ENCODE results near the gene COX19. TPM values are rescaled to one million over a fixed set of nuclear protein-coding genes. Genes with fewer than 3 reads are reported as not detected.

The COX19 gene
- total and polyA plus RNA-seq, 2 of the 13 experiments (the other 11 are each of a cell fraction or from before 2014, with no cell fraction given): 11.5 to 21.7 TPM

GRCh38 chr7:964401-965231, 10.7 kb downstream of the COX19 start (continued):
- TF ChIP-seq ZKSCAN8 (CRISPR knock-in tag; IDR thresholded peaks at IDR 0.05; ENCODE audit: borderline replicate concordance): no peak
- peak; percentile 31 for TF ChIP-seq ZNF331 (CRISPR knock-in tag; IDR thresholded peaks at IDR 0.05)
- 0 out of 2 replicates have a peak, but pooled peaks have one; percentile 21 for TF ChIP-seq RFXAP (CRISPR knock-in tag; IDR thresholded peaks at IDR 0.05; ENCODE audit: borderline replicate concordance)
- TF ChIP-seq ZNF552 (CRISPR knock-in tag; IDR thresholded peaks at IDR 0.05; ENCODE audit: borderline replicate concordance): no peak
- no peak for TF ChIP-seq ZFP37 (CRISPR knock-in tag; IDR thresholded peaks at IDR 0.05; ENCODE audit: borderline replicate concordance)
- TF ChIP-seq CENPX (CRISPR knock-in tag; IDR thresholded peaks at IDR 0.05): no peak
- 0 out of 2 replicates have a peak, but pooled peaks have one; percentile 13 for TF ChIP-seq GATAD2A (CRISPR knock-in tag; IDR thresholded peaks at IDR 0.05)
- no peak for TF ChIP-seq RAD51 (IDR thresholded peaks at IDR 0.05; ENCODE audit: borderline replicate concordance)
- peak; percentile 78 for TF ChIP-seq AGO1 (IDR thresholded peaks at IDR 0.05; ENCODE audit: low read depth, low read length, poor library complexity, severe bottlenecking)
- no peak for TF ChIP-seq ZBTB25 (CRISPR knock-in tag; IDR thresholded peaks at IDR 0.05)
- peak; percentile 36; the same call in 1 of the 2 replicates for TF ChIP-seq ZNF574 (CRISPR knock-in tag; IDR thresholded peaks at IDR 0.05)
- no peak for TF ChIP-seq NAIF1 (CRISPR knock-in tag; IDR thresholded peaks at IDR 0.05; ENCODE audit: borderline replicate concordance)
- TF ChIP-seq SETDB1 (CRISPR knock-in tag; IDR thresholded peaks at IDR 0.05; ENCODE audit: borderline replicate concordance): no peak
- no peak for TF ChIP-seq HNRNPL (IDR thresholded peaks at IDR 0.05; ENCODE audit: low read depth, low read length)
- TF ChIP-seq MTF2 (CRISPR knock-in tag; IDR thresholded peaks at IDR 0.05; ENCODE audit: borderline replicate concordance): no peak
- TF ChIP-seq LRRFIP1 (CRISPR knock-in tag; conservative IDR thresholded peaks at IDR 0.05): no peak
- TF ChIP-seq ZFP91 (CRISPR knock-in tag; IDR thresholded peaks at IDR 0.05; ENCODE audit: borderline replicate concordance): peak; percentile 26; the same call in 1 of the 2 replicates
- no peak for TF ChIP-seq PRDM4 (CRISPR knock-in tag; IDR thresholded peaks at IDR 0.05; ENCODE audit: borderline replicate concordance)
